K562 (cell line): Measurements from ENCODE around the gene UBE2L6. TPM values are rescaled to one million over a fixed set of nuclear protein-coding genes. Genes with fewer than 3 reads are reported as not detected.

Source experiments
- ARNT ChIP-seq, 2 experiments: fragments of 450-650 bp; IDR thresholded peaks; 2 replicates each; pipeline ENCODE4 v1.6.1; 2016; ENCODE audit warnings: mild to moderate bottlenecking in 1 of 2
- BCLAF1 ChIP-seq, 2 experiments: fragments of 450-650 bp in 1 of 2; IDR thresholded peaks; 2 replicates each; pipeline ENCODE4 v1.6.1; 2011 to 2017; ENCODE audit warnings: low read depth in 2 of 2, antibody characterized with exemption in 1 of 2, borderline replicate concordance in 1 of 2, low read length in 1 of 2, mild to moderate bottlenecking in 1 of 2, mixed read lengths in 1 of 2; ENCODE audit not compliant: control insufficient read depth in 1 of 2
- CGGBP1 ChIP-seq: fragments of 250-450 bp; sonication (Bioruptor Pico); IDR thresholded peaks from 2 replicates; pipeline ENCODE4 v1.9.0; 2021; ENCODE audit warnings: mild to moderate bottlenecking
- HSF4 ChIP-seq: fragments of 250-450 bp; sonication (Bioruptor Pico); IDR thresholded peaks from 2 replicates; pipeline ENCODE4 v2.1.2; 2022; ENCODE audit warnings: mild to moderate bottlenecking, moderate library complexity, borderline replicate concordance
- MNT ChIP-seq, 2 experiments: fragments of 450-650 bp; conservative IDR thresholded peaks; 2 replicates each; pipeline ENCODE4 v1.6.1; 2017; ENCODE audit warnings: mild to moderate bottlenecking in 2 of 2, moderate library complexity in 2 of 2
- MXI1 ChIP-seq: IDR thresholded peaks from 2 replicates; pipeline ENCODE4 v1.6.1; 2011; ENCODE audit warnings: low read depth, mild to moderate bottlenecking, improper control_type of control experiment, low read length
- NFE2L1 ChIP-seq: fragments of 450-650 bp; IDR thresholded peaks from 2 replicates; pipeline ENCODE4 v1.6.1; 2016; ENCODE audit warnings: missing genetic modification characterization, low read depth, mild to moderate bottlenecking, missing compliant biosample characterization, moderate library complexity, borderline replicate concordance
- PPARD ChIP-seq: fragments of 250-450 bp; sonication (Bioruptor Pico); IDR thresholded peaks from 2 replicates; pipeline ENCODE4 v1.8.0; 2022; ENCODE audit warnings: inconsistent platforms, mild to moderate bottlenecking, moderate library complexity
- RUNX1 ChIP-seq: sonication (generic); IDR thresholded peaks from 2 replicates; pipeline ENCODE4 v1.6.1; 2016; ENCODE audit warnings: antibody characterized with exemption, low read depth
- SPI1 ChIP-seq: IDR thresholded peaks from 2 replicates; pipeline ENCODE4 v1.6.1; 2011; ENCODE audit warnings: low read depth, low read length, control low read depth, borderline replicate concordance
- STAT6 ChIP-seq: sonication (generic); formaldehyde crosslinking; IDR thresholded peaks from 2 replicates; pipeline ENCODE4 v1.8.1; 2023; ENCODE audit warnings: mild to moderate bottlenecking, missing genetic modification reagents
- TFAP4 ChIP-seq: sonication (generic); formaldehyde crosslinking; IDR thresholded peaks from 2 replicates; pipeline ENCODE4 v1.8.0; 2022; ENCODE audit warnings: missing genetic modification reagents, mild to moderate bottlenecking, moderate library complexity, borderline replicate concordance
- YBX1 ChIP-seq: fragments of 450-650 bp; IDR thresholded peaks from 2 replicates; pipeline ENCODE4 v1.7.1; 2016; ENCODE audit warnings: mild to moderate bottlenecking
- ZNF668 ChIP-seq: fragments of 250-450 bp; sonication (Bioruptor Pico); IDR thresholded peaks from 2 replicates; pipeline ENCODE4 v1.8.0; 2022; ENCODE audit warnings: mild to moderate bottlenecking, inconsistent platforms
- ZNF695 ChIP-seq: fragments of 450-650 bp; formaldehyde crosslinking; IDR thresholded peaks from 2 replicates; pipeline ENCODE4 v1.4.0; 2020; ENCODE audit warnings: mild to moderate bottlenecking, moderate library complexity
- ZNF740 ChIP-seq, 3 experiments: fragments of 200-800 bp in 1 of 3; sonication (Bioruptor generic) in 1 of 3; sonication (generic) in 1 of 3; formaldehyde crosslinking in 1 of 3; IDR thresholded peaks; 2 replicates each; pipeline versions ENCODE4 v1.6.1 to v1.8.0; 2016 to 2022; ENCODE audit warnings: mild to moderate bottlenecking in 2 of 3, missing compliant biosample characterization in 2 of 3, missing genetic modification characterization in 2 of 3, missing genetic modification reagents in 1 of 3
- ZNF77 ChIP-seq: fragments of 250-450 bp; sonication (Bioruptor Pico); IDR thresholded peaks from 2 replicates; pipeline ENCODE4 v1.5.0; 2020
- polyA plus RNA-seq, 8 experiments: library from polyadenylated mRNA; depleted of rRNA in 4 of 8; stranded (reverse) in 5 of 8; unstranded in 3 of 8; fragments of >200 nt; fragmentation: Nextera tagmentation in 2 of 8; fragmentation: Illumina TruSeq in 1 of 8; extraction: Ambion mirVana in 2 of 8; extraction: Trizol in 1 of 8; gene quantifications; 2 replicates each; pipeline versions ENCODE4 v1.2.1 to v1.2.3, GENCODE V29; 2011 to 2014; ENCODE audit warnings: inconsistent platforms in 1 of 8, missing spikeins in 1 of 8
- total RNA-seq, 7 experiments: library from RNA; depleted of rRNA in 6 of 7; stranded (reverse); fragments of >200 nt in 6 of 7; fragmentation: Illumina TruSeq in 2 of 7; extraction: Trizol in 2 of 7; gene quantifications; 2 replicates each; pipeline versions ENCODE4 v1.2.1 to v1.2.3, GENCODE V29; 2011 to 2021; ENCODE audit warnings: low replicate concordance in 1 of 7

Gene UBE2L6
- total and polyA plus RNA-seq, 9 of the 15 experiments (the other 6 are each of a cell fraction or from before 2014, with no cell fraction given): 5.9 to 24.9 (median 9.7) TPM

DNA sequence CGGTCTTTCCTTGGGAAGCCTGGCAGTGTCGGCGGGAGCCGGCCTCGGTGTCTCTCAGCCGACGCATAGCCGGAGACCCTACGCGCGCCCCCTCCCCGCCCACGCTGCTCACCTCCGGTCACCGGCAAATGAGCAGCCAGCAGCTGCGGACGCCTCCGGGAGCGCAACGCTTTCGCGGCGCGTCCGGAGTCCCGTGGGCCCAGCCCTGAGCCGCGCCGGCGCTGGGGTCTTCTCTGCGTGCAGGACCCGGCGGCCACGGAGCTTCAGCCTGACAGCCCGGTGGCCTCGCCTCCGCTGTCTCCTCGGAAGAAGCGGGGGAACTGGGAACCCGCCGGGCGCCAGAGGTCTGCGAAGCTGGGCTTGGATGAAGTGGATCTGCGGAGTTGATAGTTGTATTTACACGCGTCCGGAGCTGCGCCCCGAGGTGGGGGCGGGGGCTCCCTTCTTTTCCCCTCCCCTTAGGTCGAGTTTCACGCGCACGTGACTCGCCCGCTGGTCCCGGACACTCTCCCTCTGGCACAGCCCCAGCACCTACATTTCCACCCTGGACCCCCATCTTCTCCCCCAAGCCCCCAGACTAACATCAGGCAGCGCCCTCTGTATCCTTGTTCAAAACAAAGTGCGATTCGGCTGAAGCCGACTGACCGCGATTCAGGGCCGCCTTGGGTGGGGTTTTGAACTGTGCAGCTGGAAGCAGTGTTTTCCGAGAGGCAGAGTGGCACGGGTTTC lies 52.0 kb downstream of the UBE2L6 start, which contains the start of gene SLC43A1 (continued):
- no peak for TF ChIP-seq ZNF740 (CRISPR knock-in tag; IDR thresholded peaks at IDR 0.05)
- TF ChIP-seq ZNF740 (tag; IDR thresholded peaks at IDR 0.05): no peak
- no peak for TF ChIP-seq ZNF77 (CRISPR knock-in tag)
- TF ChIP-seq ZNF695 (CRISPR knock-in tag): no peak
- TF ChIP-seq MNT (conservative IDR thresholded peaks at IDR 0.05): peak; percentile 81 to 88
- TF ChIP-seq SPI1: no peak
- no peak for TF ChIP-seq BCLAF1 (IDR thresholded peaks at IDR 0.05; ENCODE audit: borderline replicate concordance in 1 of 2, control insufficient read depth in 1 of 2, low read depth in 2 of 2, low read length in 1 of 2)
- TF ChIP-seq TFAP4 (CRISPR knock-in tag): peak; percentile 63; the same call in 1 of the 2 replicates
- TF ChIP-seq HSF4 (CRISPR knock-in tag): no peak
- TF ChIP-seq ARNT (IDR thresholded peaks at IDR 0.05): no peak
- TF ChIP-seq STAT6: no peak
- no peak for TF ChIP-seq NFE2L1 (tag)
- no peak for TF ChIP-seq CGGBP1 (CRISPR knock-in tag)
- TF ChIP-seq YBX1: no peak
- no peak for TF ChIP-seq ZNF668 (CRISPR knock-in tag)
- 0 out of 2 replicates have a peak, but pooled peaks have one; percentile 13 for TF ChIP-seq MXI1
- no peak for TF ChIP-seq RUNX1
- no peak for TF ChIP-seq PPARD
